ENCODE data around the gene VWA3A.

The VWA3A gene

DNA sequence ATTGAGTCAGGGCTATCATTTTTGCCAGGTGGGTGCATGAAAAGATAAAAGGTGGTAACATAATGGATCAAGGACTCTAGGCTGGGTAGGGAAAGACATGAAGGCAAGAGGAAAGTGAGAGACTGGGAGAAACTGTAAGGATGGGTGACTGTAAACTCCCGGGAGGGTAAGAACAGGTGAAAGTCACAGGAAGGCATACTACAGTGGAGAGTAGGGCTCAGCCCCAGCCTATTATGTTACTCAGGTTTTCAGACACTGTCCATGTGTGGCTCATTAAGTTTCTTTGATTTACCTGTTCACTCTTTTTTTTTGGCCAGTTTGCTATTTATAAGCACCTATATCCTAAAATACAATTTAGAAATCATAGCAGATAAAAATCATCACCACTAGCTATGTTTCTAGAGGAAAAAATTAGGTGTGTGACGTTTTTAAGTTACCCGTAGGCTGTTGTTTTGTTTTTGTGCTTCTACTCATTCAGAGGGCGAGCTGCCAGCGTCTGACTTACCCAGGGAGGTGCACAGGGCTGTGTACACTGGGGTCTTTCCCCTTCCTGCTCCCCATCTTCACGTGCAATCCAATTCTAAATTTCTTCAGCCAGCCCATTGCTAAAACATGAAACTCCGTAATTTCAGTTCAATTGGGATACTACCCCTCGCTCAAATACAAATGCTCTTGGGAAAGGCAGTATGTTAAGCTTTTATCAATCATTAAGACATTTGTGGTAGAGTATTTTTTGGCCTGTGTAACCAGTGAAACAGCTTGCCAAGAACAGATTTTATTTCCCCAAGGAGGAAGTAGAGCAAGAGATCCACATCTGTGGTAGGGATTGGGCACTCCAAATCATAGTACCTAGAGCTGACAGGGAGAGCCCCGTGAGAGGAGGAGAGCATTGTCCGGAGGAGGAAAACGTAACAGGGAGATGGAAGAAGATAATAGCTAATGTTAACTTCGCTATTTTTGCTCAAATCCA is 21.7 kb upstream of the VWA3A start:
- DNase-seq (ENCODE audit: extremely low spot score): no peak
- ChIA-PET CTCF (no interaction called here), POLR2A (interaction anchor here (0.6 to 1.4 kb wide), 3 partner anchors 62 to 79 kb away, joined by 3 to 6 read pairs (median 3); no protein-coding TSS in a partner anchor)
- no peak for TF ChIP-seq ZNF384 (IDR thresholded peaks at IDR 0.05)
- TF ChIP-seq FOXM1 (IDR thresholded peaks at IDR 0.05; ENCODE audit: borderline replicate concordance): no peak
- no peak for TF ChIP-seq FOXK2 (IDR thresholded peaks at IDR 0.05)
- no peak for TF ChIP-seq SP1 (IDR thresholded peaks at IDR 0.05)
- TF ChIP-seq TARDBP (IDR thresholded peaks at IDR 0.05): no peak
- TF ChIP-seq LEF1 (IDR thresholded peaks at IDR 0.05; ENCODE audit: borderline replicate concordance): no peak
- TF ChIP-seq HDGF (IDR thresholded peaks at IDR 0.05; ENCODE audit: borderline replicate concordance): no peak
- TF ChIP-seq ELF4 (IDR thresholded peaks at IDR 0.05): no peak

GRCh38 chr16:22071331-22071910 is 20.9 kb upstream of the VWA3A start:
- no peak for TF ChIP-seq ELF4 (IDR thresholded peaks at IDR 0.05)
- no peak for TF ChIP-seq FOXA1 (IDR thresholded peaks at IDR 0.05)
- no peak for TF ChIP-seq BHLHE40 (IDR thresholded peaks at IDR 0.05; ENCODE audit: borderline replicate concordance)
- CTCF ChIA-PET: interaction anchor here (0.8 to 1.4 kb wide), 4 partner anchors 16 to 117 kb away, joined by 3 read pairs; no protein-coding TSS in a partner anchor
- no peak for DNase-seq (ENCODE audit: extremely low spot score)
- POLR2A ChIA-PET: interaction anchor here (0.6 to 1.4 kb wide), 3 partner anchors 63 to 77 kb away, joined by 3 to 6 read pairs (median 3); no protein-coding TSS in a partner anchor

DNA sequence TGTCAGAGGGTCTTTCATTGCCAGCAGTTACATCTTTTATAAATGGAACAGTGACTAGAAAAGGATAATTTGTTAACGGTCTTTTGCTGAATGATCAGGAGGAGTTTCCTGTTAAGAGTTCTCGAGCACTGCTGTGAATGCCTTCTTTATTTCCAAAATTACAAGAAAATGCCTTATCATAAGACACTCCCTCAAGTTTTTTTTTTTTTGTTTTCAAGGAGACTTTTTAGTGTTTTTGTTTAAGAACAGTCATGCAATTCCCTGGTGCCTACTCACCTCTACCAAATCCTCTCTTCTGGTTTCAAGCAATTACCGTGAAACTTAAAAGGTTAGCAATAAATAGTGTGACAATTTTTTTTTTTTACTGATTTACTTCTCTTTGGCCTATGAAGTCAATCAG is 19.0 kb upstream of the VWA3A start:
- no peak for DNase-seq (ENCODE audit: extremely low spot score)
- TF ChIP-seq HDGF (IDR thresholded peaks at IDR 0.05; ENCODE audit: borderline replicate concordance): no peak
- TF ChIP-seq TARDBP (IDR thresholded peaks at IDR 0.05): no peak
- TF ChIP-seq NFRKB (IDR thresholded peaks at IDR 0.05): no peak
- TF ChIP-seq FOXK2 (IDR thresholded peaks at IDR 0.05): no peak
- TF ChIP-seq FOXA1 (IDR thresholded peaks at IDR 0.05): no peak
- TF ChIP-seq ELF4 (IDR thresholded peaks at IDR 0.05): no peak
- TF ChIP-seq L3MBTL2 (conservative IDR thresholded peaks at IDR 0.05): no peak
- TF ChIP-seq SP1 (IDR thresholded peaks at IDR 0.05): no peak
- no peak for TF ChIP-seq ARNT (IDR thresholded peaks at IDR 0.05)
- no peak for TF ChIP-seq ZNF384 (IDR thresholded peaks at IDR 0.05)
- TF ChIP-seq LEF1 (IDR thresholded peaks at IDR 0.05; ENCODE audit: borderline replicate concordance): no peak
- no peak for TF ChIP-seq CTBP1 (IDR thresholded peaks at IDR 0.05; ENCODE audit: borderline replicate concordance)
- no peak for TF ChIP-seq BHLHE40 (IDR thresholded peaks at IDR 0.05; ENCODE audit: borderline replicate concordance)
- TF ChIP-seq FOXM1 (IDR thresholded peaks at IDR 0.05; ENCODE audit: borderline replicate concordance): no peak
- TF ChIP-seq SUZ12 (IDR thresholded peaks at IDR 0.05): no peak
- no peak for TF ChIP-seq PKNOX1 (IDR thresholded peaks at IDR 0.05)
- ChIA-PET POLR2A (no interaction called here), CTCF (no interaction called here)

DNA sequence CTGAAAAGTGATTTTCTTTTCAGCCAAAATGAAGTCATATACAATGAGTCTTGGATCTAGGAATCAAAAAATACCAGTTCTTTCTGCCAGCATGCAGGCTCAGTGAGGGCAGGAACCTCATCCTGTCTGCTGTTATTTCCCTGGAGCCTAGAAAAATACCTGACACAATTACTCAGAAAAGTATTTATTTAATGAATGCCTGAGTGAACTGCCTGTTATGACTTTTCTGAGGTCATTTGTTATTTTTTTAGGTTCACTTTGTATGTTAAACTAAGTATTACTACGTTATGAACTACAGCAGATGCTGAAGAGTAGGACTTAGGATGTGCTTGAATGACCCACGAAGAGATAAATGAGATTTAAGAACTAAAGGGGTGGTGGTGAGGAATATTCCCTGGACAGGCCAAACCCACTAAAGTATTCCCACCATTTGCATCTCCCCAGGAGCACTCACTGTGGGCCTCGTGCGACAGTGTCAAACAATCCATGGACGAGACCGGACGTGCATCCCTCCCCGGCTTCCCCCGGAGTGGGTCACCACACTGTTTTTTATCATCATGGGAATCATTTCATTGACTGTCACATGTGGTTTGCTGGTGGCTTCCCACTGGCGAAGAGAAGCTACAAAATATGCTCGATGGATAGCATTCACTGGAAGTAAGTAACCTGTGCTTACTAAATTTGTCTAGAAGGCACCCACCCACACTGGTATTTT is 17.1 kb upstream of the VWA3A start:
- TF ChIP-seq CTBP1 (IDR thresholded peaks at IDR 0.05; ENCODE audit: borderline replicate concordance) (no peak), NFRKB (IDR thresholded peaks at IDR 0.05) (no peak), PKNOX1 (IDR thresholded peaks at IDR 0.05) (no peak), LEF1 (IDR thresholded peaks at IDR 0.05; ENCODE audit: borderline replicate concordance) (no peak), ELF4 (IDR thresholded peaks at IDR 0.05) (no peak), BHLHE40 (IDR thresholded peaks at IDR 0.05; ENCODE audit: borderline replicate concordance) (no peak), ZNF384 (IDR thresholded peaks at IDR 0.05) (no peak), FOXK2 (IDR thresholded peaks at IDR 0.05) (no peak), L3MBTL2 (conservative IDR thresholded peaks at IDR 0.05) (no peak), FOXA1 (IDR thresholded peaks at IDR 0.05) (no peak), SP1 (IDR thresholded peaks at IDR 0.05) (no peak), HDGF (IDR thresholded peaks at IDR 0.05; ENCODE audit: borderline replicate concordance) (no peak), TARDBP (IDR thresholded peaks at IDR 0.05) (no peak), FOXM1 (IDR thresholded peaks at IDR 0.05; ENCODE audit: borderline replicate concordance) (no peak), SUZ12 (IDR thresholded peaks at IDR 0.05) (no peak), ARNT (IDR thresholded peaks at IDR 0.05) (no peak)
- no peak for DNase-seq (ENCODE audit: extremely low spot score)
- POLR2A ChIA-PET: no interaction called here
- CTCF ChIA-PET: no interaction called here

- ChIA-PET POLR2A (no interaction called here), CTCF (interaction anchor here (1.0 kb wide), 1 partner anchor 66 kb away, joined by 3 read pairs; no protein-coding TSS in a partner anchor)
- DNase-seq (ENCODE audit: extremely low spot score): no peak
- TF ChIP-seq NFRKB (IDR thresholded peaks at IDR 0.05): no peak
- no peak for TF ChIP-seq TARDBP (IDR thresholded peaks at IDR 0.05)
- no peak for TF ChIP-seq FOXK2 (IDR thresholded peaks at IDR 0.05)
- TF ChIP-seq SP1 (IDR thresholded peaks at IDR 0.05): no peak
- no peak for TF ChIP-seq FOXA1 (IDR thresholded peaks at IDR 0.05)
- no peak for TF ChIP-seq BHLHE40 (IDR thresholded peaks at IDR 0.05; ENCODE audit: borderline replicate concordance)
- no peak for TF ChIP-seq ELF4 (IDR thresholded peaks at IDR 0.05)
- TF ChIP-seq PKNOX1 (IDR thresholded peaks at IDR 0.05): no peak
- no peak for TF ChIP-seq L3MBTL2 (conservative IDR thresholded peaks at IDR 0.05)
- TF ChIP-seq LEF1 (IDR thresholded peaks at IDR 0.05; ENCODE audit: borderline replicate concordance): no peak
- TF ChIP-seq FOXM1 (IDR thresholded peaks at IDR 0.05; ENCODE audit: borderline replicate concordance): no peak
Observed at GRCh38 chr16:22075776-22076175, 16.6 kb upstream of the VWA3A start.
